NT2/D1 (cell line): ENCODE data around the gene COP1.

Experiments used
- SUZ12 ChIP-seq: IDR thresholded peaks from 2 replicates; pipeline ENCODE4 v1.6.1; 2011; ENCODE audit not compliant: insufficient read length, insufficient read depth; ENCODE audit errors: extremely low read depth
- YY1 ChIP-seq: IDR thresholded peaks from 2 replicates; pipeline ENCODE4 v1.6.1; 2011; ENCODE audit not compliant: insufficient read length, insufficient read depth

- TF ChIP-seq SUZ12: no peak
- TF ChIP-seq YY1: no peak
Measured at GRCh38 chr1:176172215-176172614, 34.9 kb downstream of the COP1 start.
